Tracheal epithelial cell (primary cell): ENCODE data around the gene SNURF. TPM values are rescaled to one million over a fixed set of nuclear protein-coding genes. Genes with fewer than 3 reads are reported as not detected.

Source experiments
- total RNA-seq: library from RNA; depleted of rRNA; stranded (reverse); fragments of >200 nt; gene quantifications from 2 replicates; pipeline ENCODE4 v1.2.1, GENCODE V29; 2014

SNURF gene
- 0.85 and 1.7 TPM in 2 replicates for total RNA-seq

GRCh38 chr15:24954783-24955530 is at the start of gene SNURF, which contains the start of gene SNRPN:
TSS of gene SNURF (plus strand) at chr15:24954987. CDS start at chr15:24955049, 62 bp downstream.
TSS of gene SNRPN (plus strand) at chr15:24954987. CDS start at chr15:24974454, 19,467 bp downstream.

Other genes starting within 250 kb of the SNURF start
- 72.7 and 156 TPM in 2 replicates for gene SNRPN, start within 50 bp of the SNURF start, total RNA-seq